Endodermal cell (in vitro differentiated cells): ENCODE measurements around the gene GRIN2C. TPM values are rescaled to one million over a fixed set of nuclear protein-coding genes. Genes with fewer than 3 reads are reported as not detected.
A peak's percentile ranks its signal among the peaks of the same experiment; 100 is the strongest.

Source experiments
- DNase-seq: peaks from one replicate; pipeline ENCODE4 v3.0.0-alpha.2; 2017
- H3K27ac ChIP-seq: 2 replicates; pipeline ENCODE4 v1.5.1; 2013; ENCODE audit warnings: mild to moderate bottlenecking, low read depth, low read length, moderate library complexity
- H3K27me3 ChIP-seq: 2 replicates; pipeline ENCODE4 v1.6.1; 2013; ENCODE audit warnings: mild to moderate bottlenecking, low read length, moderate library complexity; ENCODE audit not compliant: insufficient read depth, control insufficient read depth, poor library complexity, severe bottlenecking
- H3K36me3 ChIP-seq: 2 replicates; pipeline ENCODE4 v1.7.0; 2013; ENCODE audit warnings: mild to moderate bottlenecking, low read length, moderate library complexity; ENCODE audit not compliant: control insufficient read depth, insufficient read depth
- H3K4me1 ChIP-seq: one replicate; pipeline ENCODE4 v1.7.0; 2013; ENCODE audit warnings: low read length; ENCODE audit not compliant: control insufficient read depth, insufficient read depth
- H3K4me3 ChIP-seq: 2 replicates; pipeline ENCODE4 v1.5.1; 2013; ENCODE audit warnings: mild to moderate bottlenecking, low read length, moderate library complexity
- H3K9ac ChIP-seq: 2 replicates; pipeline ENCODE4 v1.6.1; 2013; ENCODE audit warnings: mild to moderate bottlenecking, low read length, moderate library complexity; ENCODE audit not compliant: poor library complexity, severe bottlenecking; ENCODE audit errors: extremely low read depth
- H3K9me3 ChIP-seq: 2 replicates; pipeline ENCODE4 v1.6.1; 2013; ENCODE audit warnings: mild to moderate bottlenecking, low read length, moderate library complexity; ENCODE audit not compliant: control insufficient read depth
- H3K27ac Mint-ChIP-seq: 2 replicates; pipeline ENCODE4 v1.8.0; 2020; ENCODE audit warnings: mixed read lengths
- H3K27me3 Mint-ChIP-seq: 2 replicates; pipeline ENCODE4 v1.8.0; 2021; ENCODE audit warnings: mild to moderate bottlenecking, mixed read lengths; ENCODE audit not compliant: insufficient read depth
- H3K36me3 Mint-ChIP-seq: 2 replicates; pipeline ENCODE4 v1.8.0; 2020; ENCODE audit warnings: low read depth, mixed read lengths
- H3K4me1 Mint-ChIP-seq: 2 replicates; pipeline ENCODE4 v1.8.0; 2020; ENCODE audit warnings: mixed read lengths
- H3K4me3 Mint-ChIP-seq: 2 replicates; pipeline ENCODE4 v1.8.0; 2020; ENCODE audit warnings: mild to moderate bottlenecking, moderate library complexity, mixed read lengths
- H3K9me3 Mint-ChIP-seq: 2 replicates; pipeline ENCODE4 v1.8.0; 2020; ENCODE audit warnings: mild to moderate bottlenecking, mixed read lengths
- WGBS, 2 experiments: methylation state at CpG; one replicate each; pipeline versions ENCODE4 v1.1.5 to v1.1.7; 2013; ENCODE audit warnings: missing lambda C conversion rate in 2 of 2, mixed read lengths in 1 of 2; ENCODE audit not compliant: insufficient coverage in 1 of 2, insufficient read length in 1 of 2; 5-methylcytosine and 5-hydroxymethylcytosine counted together
- total RNA-seq, 2 donors: library from RNA; stranded (reverse); fragmentation: NEBNext Ultra II Directional in 1 of 2; extraction: Animal tissue kit (Norgen Biotek cat#: 25700) in 1 of 2; gene quantifications; 2 replicates in 1 of 2; 3 replicates in 1 of 2; pipeline ENCODE4 v1.2.1, GENCODE V29; 2021
- TF ChIP-seq, protein P1 (sequence below): fragments of 200-600 bp; sonication (generic); conservative IDR thresholded peaks from 2 replicates; pipeline ENCODE4 v1.5.0; 2021; ENCODE audit warnings: antibody characterized with exemption, mild to moderate bottlenecking

Gene GRIN2C
- total RNA-seq, 2 donors from 2014 or later, result 0.24 to 0.31 TPM

DNA sequence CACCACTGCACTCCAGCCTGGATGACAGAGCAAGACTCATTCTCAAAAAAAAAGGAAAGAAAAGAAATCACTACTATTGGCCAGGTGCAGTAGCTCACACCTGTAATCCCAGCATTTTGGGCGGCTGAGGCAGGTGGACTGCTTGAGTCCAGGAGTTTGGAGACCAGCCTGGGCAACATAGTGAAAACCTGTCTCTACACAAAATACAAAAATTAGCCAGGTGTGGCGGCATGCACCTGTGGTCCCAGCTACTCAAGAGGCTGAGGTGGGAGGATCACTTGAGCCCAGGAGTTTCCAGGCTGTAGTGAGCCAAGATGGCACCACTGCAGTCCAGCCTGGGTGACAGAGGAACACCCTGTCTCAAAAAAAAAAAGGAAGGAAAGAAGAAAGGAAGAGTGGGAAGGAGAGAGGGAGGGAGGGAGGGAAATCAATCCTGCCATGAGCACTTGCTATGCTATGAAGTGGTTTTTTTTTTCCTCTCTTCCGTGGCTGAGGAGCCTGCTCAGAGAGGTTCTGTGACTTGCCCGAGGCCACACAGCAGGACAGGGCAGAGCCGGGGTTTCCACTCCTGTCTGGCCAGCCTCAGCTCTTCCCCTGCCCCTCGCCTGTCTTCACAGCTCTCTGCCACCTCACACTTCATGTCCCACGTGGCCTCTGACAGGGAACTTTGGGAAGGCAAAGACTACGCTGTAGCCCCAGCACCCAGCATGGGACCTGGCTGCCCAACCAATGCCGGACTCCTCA lies 10.9 kb downstream of the GRIN2C start:
- DNase-seq, result no peak
- no peaks in the 10 kb centered on the region for H3K36me3 Mint-ChIP-seq
- Histone ChIP-seq H3K27me3 (peaks cover 80% of the 10 kb centered on the region), H3K9me3 (no peaks in the 10 kb centered on the region), H3K4me3 (no peak overlapping the region), H3K4me1 (no peaks in the 10 kb centered on the region), H3K9ac (no peak overlapping the region), H3K27ac (no peak overlapping the region), H3K36me3 (no peaks in the 10 kb centered on the region)
- 57 to 72% methylated on average over 6 to 9 of the region's 9 CpGs for WGBS, 2 experiments
- TF ChIP-seq, protein P1, sequence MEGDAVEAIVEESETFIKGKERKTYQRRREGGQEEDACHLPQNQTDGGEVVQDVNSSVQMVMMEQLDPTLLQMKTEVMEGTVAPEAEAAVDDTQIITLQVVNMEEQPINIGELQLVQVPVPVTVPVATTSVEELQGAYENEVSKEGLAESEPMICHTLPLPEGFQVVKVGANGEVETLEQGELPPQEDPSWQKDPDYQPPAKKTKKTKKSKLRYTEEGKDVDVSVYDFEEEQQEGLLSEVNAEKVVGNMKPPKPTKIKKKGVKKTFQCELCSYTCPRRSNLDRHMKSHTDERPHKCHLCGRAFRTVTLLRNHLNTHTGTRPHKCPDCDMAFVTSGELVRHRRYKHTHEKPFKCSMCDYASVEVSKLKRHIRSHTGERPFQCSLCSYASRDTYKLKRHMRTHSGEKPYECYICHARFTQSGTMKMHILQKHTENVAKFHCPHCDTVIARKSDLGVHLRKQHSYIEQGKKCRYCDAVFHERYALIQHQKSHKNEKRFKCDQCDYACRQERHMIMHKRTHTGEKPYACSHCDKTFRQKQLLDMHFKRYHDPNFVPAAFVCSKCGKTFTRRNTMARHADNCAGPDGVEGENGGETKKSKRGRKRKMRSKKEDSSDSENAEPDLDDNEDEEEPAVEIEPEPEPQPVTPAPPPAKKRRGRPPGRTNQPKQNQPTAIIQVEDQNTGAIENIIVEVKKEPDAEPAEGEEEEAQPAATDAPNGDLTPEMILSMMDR, result no peak
- H3K9me3 Mint-ChIP-seq, result no peaks in the 10 kb centered on the region
- H3K4me3 Mint-ChIP-seq, result no peak overlapping the region
- peaks cover 4% of the 10 kb centered on the region for H3K4me1 Mint-ChIP-seq
- H3K27ac Mint-ChIP-seq, result no peak overlapping the region
- peaks cover 88% of the 10 kb centered on the region for H3K27me3 Mint-ChIP-seq

DNA sequence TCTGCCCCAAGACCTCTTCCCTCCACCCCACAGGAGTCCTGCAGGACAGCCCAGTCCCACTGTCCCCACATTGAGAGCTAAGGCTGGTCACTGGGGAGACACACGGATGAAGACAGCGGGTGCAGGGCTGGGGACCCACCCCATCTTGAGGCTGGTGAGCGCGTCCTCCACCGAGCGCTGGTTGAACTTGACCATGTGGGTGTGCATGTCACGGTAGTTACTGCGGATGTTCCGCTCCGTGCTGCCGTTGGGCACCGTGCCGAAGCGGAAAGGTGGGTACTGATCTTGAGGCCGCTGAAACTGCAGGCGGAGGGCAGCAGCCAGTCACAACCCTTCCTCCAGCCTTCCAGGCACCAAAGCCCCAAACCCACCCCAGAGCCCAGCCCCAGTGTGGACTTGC lies 13.1 kb downstream of the GRIN2C start:
- Histone ChIP-seq H3K9ac (no peak overlapping the region), H3K27ac (no peak overlapping the region), H3K4me3 (no peak overlapping the region), H3K4me1 (no peaks in the 10 kb centered on the region), H3K27me3 (peaks cover 80% of the 10 kb centered on the region), H3K9me3 (no peaks in the 10 kb centered on the region), H3K36me3 (no peaks in the 10 kb centered on the region)
- H3K36me3 Mint-ChIP-seq, result no peaks in the 10 kb centered on the region
- H3K27me3 Mint-ChIP-seq, result peaks cover 89% of the 10 kb centered on the region
- H3K4me3 Mint-ChIP-seq, result no peak overlapping the region
- no peak for DNase-seq
- WGBS, 2 experiments, result 94 to 95% methylated on average over 6 to 16 of the region's 16 CpGs
- no peaks in the 10 kb centered on the region for H3K9me3 Mint-ChIP-seq
- H3K4me1 Mint-ChIP-seq, result no peaks in the 10 kb centered on the region
- TF ChIP-seq, protein P1, result no peak
- no peak overlapping the region for H3K27ac Mint-ChIP-seq

- no peaks in the 10 kb centered on the region for H3K9me3 Mint-ChIP-seq
- peaks cover 8% of the 10 kb centered on the region for H3K4me1 ChIP-seq
- H3K27ac ChIP-seq, result no peak overlapping the region
- H3K9me3 ChIP-seq, result no peaks in the 10 kb centered on the region
- H3K4me1 Mint-ChIP-seq, result peaks cover 14% of the 10 kb centered on the region
- peaks cover 63% of the 10 kb centered on the region for H3K27me3 Mint-ChIP-seq
- no peaks in the 10 kb centered on the region for H3K36me3 ChIP-seq
- peak; percentile 63 for DNase-seq
- no peak overlapping the region for H3K27ac Mint-ChIP-seq
- no peak overlapping the region for H3K4me3 ChIP-seq
- TF ChIP-seq, protein P1, result no peak
- WGBS, 2 experiments, result 43 to 54% methylated on average over 19 to 26 of the region's 26 CpGs
- H3K27me3 ChIP-seq, result peaks cover 51% of the 10 kb centered on the region
- H3K4me3 Mint-ChIP-seq, result no peak overlapping the region
- H3K36me3 Mint-ChIP-seq, result no peaks in the 10 kb centered on the region
- H3K9ac ChIP-seq, result no peak overlapping the region
Observed at GRCh38 chr17:74843352-74843627, 16.4 kb downstream of the GRIN2C start.
